ENCODE results near the gene USP12. TPM values are rescaled to one million over a fixed set of nuclear protein-coding genes. Genes with fewer than 3 reads are reported as not detected.

The USP12 gene
- total RNA-seq, 4 donors from 2014 or later = 19.2 to 33.7 (median 25.9) TPM

- H3K4me3 ChIP-seq (replicated peaks in 1 of 3) = no peak overlapping the region
- intact Hi-C loops (cut with DNase I) = no loop called here
- H3K9me3 ChIP-seq = no peaks in the 10 kb centered on the region
- TF ChIP-seq POLR2A (IDR thresholded peaks at IDR 0.05) = no peak
- no peaks in the 10 kb centered on the region for H3K4me1 ChIP-seq
- H3K27ac ChIP-seq = no peak overlapping the region
- WGBS, 2 donors = 73% methylated on average over 4 of the region's 4 CpGs
- no peaks in the 10 kb centered on the region for H3K27me3 ChIP-seq
- no peak for DNase-seq
- H3K36me3 ChIP-seq = peaks cover 0 to 3% of the 10 kb centered on the region in 2 donors
Measured at GRCh38 chr13:27104606-27105005, 67.0 kb downstream of the USP12 start.

- peaks cover 0 to 3% of the 10 kb centered on the region in 2 donors for H3K36me3 ChIP-seq
- WGBS, 2 donors = 96 to 98% methylated on average over 3 of the region's 3 CpGs
- H3K9me3 ChIP-seq = no peaks in the 10 kb centered on the region
- H3K27me3 ChIP-seq = no peaks in the 10 kb centered on the region
- DNase-seq = no peak
- TF ChIP-seq POLR2A (IDR thresholded peaks at IDR 0.05) = no peak
- TF ChIP-seq, protein P1, sequence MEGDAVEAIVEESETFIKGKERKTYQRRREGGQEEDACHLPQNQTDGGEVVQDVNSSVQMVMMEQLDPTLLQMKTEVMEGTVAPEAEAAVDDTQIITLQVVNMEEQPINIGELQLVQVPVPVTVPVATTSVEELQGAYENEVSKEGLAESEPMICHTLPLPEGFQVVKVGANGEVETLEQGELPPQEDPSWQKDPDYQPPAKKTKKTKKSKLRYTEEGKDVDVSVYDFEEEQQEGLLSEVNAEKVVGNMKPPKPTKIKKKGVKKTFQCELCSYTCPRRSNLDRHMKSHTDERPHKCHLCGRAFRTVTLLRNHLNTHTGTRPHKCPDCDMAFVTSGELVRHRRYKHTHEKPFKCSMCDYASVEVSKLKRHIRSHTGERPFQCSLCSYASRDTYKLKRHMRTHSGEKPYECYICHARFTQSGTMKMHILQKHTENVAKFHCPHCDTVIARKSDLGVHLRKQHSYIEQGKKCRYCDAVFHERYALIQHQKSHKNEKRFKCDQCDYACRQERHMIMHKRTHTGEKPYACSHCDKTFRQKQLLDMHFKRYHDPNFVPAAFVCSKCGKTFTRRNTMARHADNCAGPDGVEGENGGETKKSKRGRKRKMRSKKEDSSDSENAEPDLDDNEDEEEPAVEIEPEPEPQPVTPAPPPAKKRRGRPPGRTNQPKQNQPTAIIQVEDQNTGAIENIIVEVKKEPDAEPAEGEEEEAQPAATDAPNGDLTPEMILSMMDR (IDR thresholded peaks at IDR 0.05) = no peak
- H3K27ac ChIP-seq = no peak overlapping the region
- H3K4me3 ChIP-seq (replicated peaks in 1 of 3) = no peak overlapping the region
- no peaks in the 10 kb centered on the region for H3K4me1 ChIP-seq
- intact Hi-C loops (cut with DNase I) = no loop called here
Measured at GRCh38 chr13:27101847-27102246, 69.8 kb downstream of the USP12 start.

GRCh38 chr13:27101289-27101688, 70.3 kb downstream of the USP12 start:
- Histone ChIP-seq H3K4me3 (replicated peaks in 1 of 3) (no peak overlapping the region), H3K27me3 (no peaks in the 10 kb centered on the region), H3K4me1 (no peaks in the 10 kb centered on the region), H3K9me3 (no peaks in the 10 kb centered on the region), H3K27ac (no peak overlapping the region), H3K36me3 (peaks cover 0 to 3% of the 10 kb centered on the region in 2 donors)
- DNase-seq = no peak
- TF ChIP-seq POLR2A (IDR thresholded peaks at IDR 0.05) = no peak
- TF ChIP-seq, protein P1 (IDR thresholded peaks at IDR 0.05) = no peak
- intact Hi-C loops (cut with DNase I) = no loop called here
- whole genome bisulfite sequencing, 2 donors = 96 to 100% methylated on average over 1 of the region's 1 CpG

DNA sequence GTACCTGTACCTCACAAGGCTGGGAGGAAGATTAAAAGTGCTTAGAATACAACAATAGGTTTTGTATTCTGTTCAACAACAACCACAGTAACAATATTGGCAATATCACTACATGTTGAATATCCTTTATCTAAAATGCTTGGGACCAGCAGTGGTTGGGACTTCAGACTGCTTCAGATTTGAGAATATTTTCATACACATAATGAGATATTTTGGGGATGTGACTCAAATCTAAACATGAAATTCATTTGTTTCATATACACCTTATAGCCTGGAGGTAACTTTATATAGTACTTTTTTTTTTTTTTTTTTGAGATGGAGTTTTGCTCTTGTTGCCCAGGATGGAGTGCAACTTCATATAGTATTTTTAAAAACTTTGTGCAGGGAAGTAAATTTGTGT, 73.9 kb downstream of the USP12 start:
- Histone ChIP-seq H3K27ac (no peak overlapping the region), H3K27me3 (no peaks in the 10 kb centered on the region), H3K4me1 (no peaks in the 10 kb centered on the region), H3K36me3 (peaks cover 0 to 10% of the 10 kb centered on the region in 2 donors), H3K4me3 (replicated peaks in 1 of 3) (no peak overlapping the region), H3K9me3 (no peaks in the 10 kb centered on the region)
- no peak for DNase-seq
- intact Hi-C loops (cut with DNase I) = no loop called here
- TF ChIP-seq, protein P1 (IDR thresholded peaks at IDR 0.05) = no peak
- no peak for TF ChIP-seq POLR2A (IDR thresholded peaks at IDR 0.05)

GRCh38 chr13:27091451-27091850, 80.2 kb downstream of the USP12 start:
- Histone ChIP-seq H3K27me3 (no peaks in the 10 kb centered on the region), H3K4me1 (no peaks in the 10 kb centered on the region), H3K36me3 (peaks cover 6 to 10% of the 10 kb centered on the region in 2 donors), H3K4me3 (replicated peaks in 1 of 3) (no peak overlapping the region), H3K9me3 (no peaks in the 10 kb centered on the region), H3K27ac (no peak overlapping the region)
- 95% methylated on average over 4 of the region's 4 CpGs for WGBS, 2 donors
- intact Hi-C loops (cut with DNase I) = no loop called here
- TF ChIP-seq, protein P1 (IDR thresholded peaks at IDR 0.05) = no peak
- no peak for DNase-seq

GRCh38 chr13:27088619-27089018, 83.0 kb downstream of the USP12 start:
- intact Hi-C loops (cut with DNase I) = no loop called here
- Histone ChIP-seq H3K36me3 (peaks cover 0 to 6% of the 10 kb centered on the region in 2 donors), H3K4me3 (replicated peaks in 1 of 3) (no peak overlapping the region), H3K27ac (no peak overlapping the region), H3K9me3 (no peaks in the 10 kb centered on the region), H3K4me1 (no peaks in the 10 kb centered on the region), H3K27me3 (no peaks in the 10 kb centered on the region)
- 85 to 91% methylated on average over 3 of the region's 3 CpGs for WGBS, 2 donors
- TF ChIP-seq, protein P1 (IDR thresholded peaks at IDR 0.05) = no peak
- TF ChIP-seq POLR2A (IDR thresholded peaks at IDR 0.05) = no peak
- no peak for DNase-seq

All from thyroid gland (tissue), 4 donors.